HepG2 (cell line): ENCODE measurements around the gene GMFB. TPM values are rescaled to one million over a fixed set of nuclear protein-coding genes. Genes with fewer than 3 reads are reported as not detected.

Experiments used
- LCORL ChIP-seq, 2 experiments: fragments of 450-650 bp in 1 of 2; sonication (generic) in 1 of 2; formaldehyde crosslinking in 1 of 2; IDR thresholded peaks; 2 replicates each; pipeline versions ENCODE4 v1.5.0 to v1.6.1; 2017 to 2020; ENCODE audit warnings: antibody characterized with exemption in 1 of 2, missing genetic modification reagents in 1 of 2
- MAFF ChIP-seq: IDR thresholded peaks from 2 replicates; pipeline ENCODE4 v1.6.1; 2011; ENCODE audit warnings: low read depth, low read length, improper control_type of control experiment
- MAFG ChIP-seq: sonication (generic); formaldehyde crosslinking; IDR thresholded peaks from 2 replicates; pipeline ENCODE4 v1.5.1; 2020; ENCODE audit warnings: mild to moderate bottlenecking, missing genetic modification reagents
- NONO ChIP-seq, 2 experiments: fragments of 450-650 bp in 1 of 2; sonication (generic) in 1 of 2; formaldehyde crosslinking in 1 of 2; IDR thresholded peaks in 1 of 2; conservative IDR thresholded peaks in 1 of 2; 2 replicates each; pipeline versions ENCODE4 v1.6.1 to v1.8.0; 2017 to 2022; ENCODE audit warnings: mild to moderate bottlenecking in 1 of 2, missing genetic modification reagents in 1 of 2, moderate library complexity in 1 of 2
- NRL ChIP-seq: sonication (generic); formaldehyde crosslinking; IDR thresholded peaks from 2 replicates; pipeline ENCODE4 v1.5.0; 2020; ENCODE audit warnings: missing genetic modification reagents, mild to moderate bottlenecking, moderate library complexity, borderline replicate concordance
- RXRB ChIP-seq: IDR thresholded peaks from 2 replicates; pipeline ENCODE4 v1.6.1; 2016; ENCODE audit warnings: borderline replicate concordance, missing genetic modification reagents, missing compliant biosample characterization
- SMARCE1 ChIP-seq: fragments of 450-650 bp; IDR thresholded peaks from 2 replicates; pipeline ENCODE4 v1.6.1; 2017; ENCODE audit warnings: borderline replicate concordance
- TEAD3 ChIP-seq: optimal IDR thresholded peaks from 2 replicates; pipeline ENCODE3; 2016; ENCODE audit warnings: borderline replicate concordance
- ZFAT ChIP-seq: sonication (generic); formaldehyde crosslinking; conservative IDR thresholded peaks from 2 replicates; pipeline ENCODE4 v1.8.1; 2023; ENCODE audit warnings: missing genetic modification reagents, inconsistent platforms
- ZFP36 ChIP-seq: fragments of 150-350 bp; IDR thresholded peaks from 2 replicates; pipeline ENCODE4 v1.6.1; 2018; ENCODE audit warnings: borderline replicate concordance, low read length, low read depth; ENCODE audit not compliant: partially characterized antibody
- ZNF563 ChIP-seq: sonication (generic); formaldehyde crosslinking; IDR thresholded peaks from 2 replicates; pipeline ENCODE4 v1.8.0; 2022; ENCODE audit warnings: mild to moderate bottlenecking, moderate library complexity, missing genetic modification reagents
- ZNF720 ChIP-seq: sonication (generic); formaldehyde crosslinking; IDR thresholded peaks from 2 replicates; pipeline ENCODE4 v1.4.0; 2020; ENCODE audit warnings: missing genetic modification reagents
- ZNF776 ChIP-seq: sonication (generic); formaldehyde crosslinking; IDR thresholded peaks from 2 replicates; pipeline ENCODE4 v1.4.0; 2020; ENCODE audit warnings: mild to moderate bottlenecking, missing genetic modification reagents
- ZNF83 ChIP-seq: sonication (generic); formaldehyde crosslinking; IDR thresholded peaks from 2 replicates; pipeline ENCODE4 v1.4.0; 2020; ENCODE audit warnings: missing genetic modification reagents, mild to moderate bottlenecking, borderline replicate concordance
- ZNF841 ChIP-seq: sonication (generic); formaldehyde crosslinking; IDR thresholded peaks from 2 replicates; pipeline ENCODE4 v1.8.1; 2023; ENCODE audit warnings: missing genetic modification reagents, borderline replicate concordance
- polyA plus RNA-seq, 8 experiments: library from polyadenylated mRNA; depleted of rRNA in 3 of 8; stranded (reverse) in 7 of 8; unstranded in 1 of 8; fragments of >200 nt; fragmentation: Illumina TruSeq in 4 of 8; extraction: Trizol in 4 of 8; gene quantifications; 2 replicates each; pipeline versions ENCODE4 v1.2.1 to v1.2.3, GENCODE V29; 2011 to 2016; ENCODE audit warnings: low read depth in 4 of 8, missing spikeins in 1 of 8, mixed read lengths in 1 of 8; ENCODE audit not compliant: insufficient read depth in 1 of 8
- total RNA-seq, 5 experiments: library from RNA; depleted of rRNA; stranded (reverse); fragments of >200 nt; fragmentation: Illumina TruSeq; extraction: Trizol; gene quantifications; 2 replicates each; pipeline ENCODE4 v1.2.3, GENCODE V29; 2016; ENCODE audit warnings: low read depth in 1 of 5
- TF ChIP-seq, protein P1 (sequence below): sonication (generic); formaldehyde crosslinking; IDR thresholded peaks from 2 replicates; pipeline ENCODE4 v1.5.0; 2020; ENCODE audit warnings: mild to moderate bottlenecking, missing genetic modification reagents
- TF ChIP-seq, protein P2 (sequence below): sonication (generic); formaldehyde crosslinking; IDR thresholded peaks from 2 replicates; pipeline ENCODE4 v1.4.0; 2020; ENCODE audit warnings: mild to moderate bottlenecking, missing genetic modification reagents
- TF ChIP-seq, protein P3 (sequence below): sonication (generic); formaldehyde crosslinking; IDR thresholded peaks from 2 replicates; pipeline ENCODE4 v1.4.0; 2020; ENCODE audit warnings: missing genetic modification reagents
- TF ChIP-seq, protein P4 (sequence below): IDR thresholded peaks from 2 replicates; pipeline ENCODE4 v1.6.1; 2016; ENCODE audit warnings: missing biosample characterization, missing genetic modification reagents, low read depth
- TF ChIP-seq, protein P5 (sequence below): sonication (generic); formaldehyde crosslinking; conservative IDR thresholded peaks from 2 replicates; pipeline ENCODE4 v1.4.0; 2020; ENCODE audit warnings: missing genetic modification reagents

GMFB gene
- total and polyA plus RNA-seq, 2 of the 13 experiments (the other 11 are each of a cell fraction or from before 2014, with no cell fraction given), result 17.3 to 68.2 TPM

DNA sequence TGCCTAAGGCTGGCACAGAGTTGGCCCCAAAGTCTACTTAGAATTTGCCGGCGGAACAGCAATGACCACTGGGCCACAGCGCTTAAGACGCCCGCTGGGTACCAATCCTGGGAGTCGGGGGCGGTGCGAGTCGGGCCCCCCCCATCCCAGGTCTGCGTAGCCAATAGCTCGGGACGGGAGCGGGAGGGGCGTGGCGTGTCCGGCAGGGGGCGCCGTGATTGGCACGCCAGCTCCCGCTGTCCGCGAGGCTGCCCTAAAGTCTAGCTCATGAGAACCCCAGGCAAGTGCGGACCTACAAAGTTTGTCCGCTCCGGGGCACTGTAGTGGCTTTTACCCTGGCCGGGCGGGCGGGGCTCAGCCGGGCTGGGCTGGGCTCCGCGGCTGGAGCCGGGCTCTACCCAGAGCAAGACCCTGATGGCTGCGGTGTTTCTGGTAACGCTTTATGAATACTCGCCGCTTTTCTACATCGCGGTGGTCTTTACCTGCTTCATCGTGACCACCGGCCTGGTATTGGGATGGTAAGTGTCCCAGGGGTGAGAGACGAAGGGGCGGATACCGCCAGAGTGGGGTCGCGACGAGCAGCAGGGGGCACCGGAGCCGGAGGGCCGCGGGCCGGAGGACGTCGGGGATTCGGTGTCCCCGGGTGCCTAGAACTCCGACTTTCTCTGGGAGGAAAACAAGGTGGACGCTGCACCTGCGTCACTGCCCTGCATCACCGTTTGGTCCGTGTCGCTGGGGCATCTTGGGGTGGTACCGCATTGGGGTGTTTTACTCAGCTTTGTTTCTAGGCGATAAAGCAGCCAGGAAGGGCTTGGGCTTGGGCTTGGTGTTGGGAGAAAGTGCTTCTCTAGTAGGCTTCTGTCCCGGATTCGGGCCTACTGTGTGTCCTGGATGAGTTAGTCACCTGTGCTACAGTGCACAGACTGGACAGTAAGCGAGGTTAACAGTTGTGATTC, 21.0 kb upstream of the GMFB start, which contains the start of gene CGRRF1 (continued):
- TF ChIP-seq ZNF83 (CRISPR knock-in tag), result peak; percentile 89; the same call in 1 of the 2 replicates
- no peak for TF ChIP-seq ZFP36
- no peak for TF ChIP-seq MAFG (CRISPR knock-in tag)
- TF ChIP-seq, protein P1, sequence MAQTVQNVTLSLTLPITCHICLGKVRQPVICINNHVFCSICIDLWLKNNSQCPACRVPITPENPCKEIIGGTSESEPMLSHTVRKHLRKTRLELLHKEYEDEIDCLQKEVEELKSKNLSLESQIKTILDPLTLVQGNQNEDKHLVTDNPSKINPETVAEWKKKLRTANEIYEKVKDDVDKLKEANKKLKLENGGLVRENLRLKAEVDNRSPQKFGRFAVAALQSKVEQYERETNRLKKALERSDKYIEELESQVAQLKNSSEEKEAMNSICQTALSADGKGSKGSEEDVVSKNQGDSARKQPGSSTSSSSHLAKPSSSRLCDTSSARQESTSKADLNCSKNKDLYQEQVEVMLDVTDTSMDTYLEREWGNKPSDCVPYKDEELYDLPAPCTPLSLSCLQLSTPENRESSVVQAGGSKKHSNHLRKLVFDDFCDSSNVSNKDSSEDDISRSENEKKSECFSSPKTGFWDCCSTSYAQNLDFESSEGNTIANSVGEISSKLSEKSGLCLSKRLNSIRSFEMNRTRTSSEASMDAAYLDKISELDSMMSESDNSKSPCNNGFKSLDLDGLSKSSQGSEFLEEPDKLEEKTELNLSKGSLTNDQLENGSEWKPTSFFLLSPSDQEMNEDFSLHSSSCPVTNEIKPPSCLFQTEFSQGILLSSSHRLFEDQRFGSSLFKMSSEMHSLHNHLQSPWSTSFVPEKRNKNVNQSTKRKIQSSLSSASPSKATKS, result no peak
- TF ChIP-seq MAFF, result no peak
- TF ChIP-seq TEAD3 (CRISPR knock-in tag), result peak; percentile 22
- no peak for TF ChIP-seq ZFAT (CRISPR knock-in tag)
- TF ChIP-seq, protein P2, sequence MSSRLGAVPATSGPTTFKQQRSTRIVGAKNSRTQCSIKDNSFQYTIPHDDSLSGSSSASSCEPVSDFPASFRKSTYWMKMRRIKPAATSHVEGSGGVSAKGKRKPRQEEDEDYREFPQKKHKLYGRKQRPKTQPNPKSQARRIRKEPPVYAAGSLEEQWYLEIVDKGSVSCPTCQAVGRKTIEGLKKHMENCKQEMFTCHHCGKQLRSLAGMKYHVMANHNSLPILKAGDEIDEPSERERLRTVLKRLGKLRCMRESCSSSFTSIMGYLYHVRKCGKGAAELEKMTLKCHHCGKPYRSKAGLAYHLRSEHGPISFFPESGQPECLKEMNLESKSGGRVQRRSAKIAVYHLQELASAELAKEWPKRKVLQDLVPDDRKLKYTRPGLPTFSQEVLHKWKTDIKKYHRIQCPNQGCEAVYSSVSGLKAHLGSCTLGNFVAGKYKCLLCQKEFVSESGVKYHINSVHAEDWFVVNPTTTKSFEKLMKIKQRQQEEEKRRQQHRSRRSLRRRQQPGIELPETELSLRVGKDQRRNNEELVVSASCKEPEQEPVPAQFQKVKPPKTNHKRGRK, result no peak
- no peak for TF ChIP-seq LCORL (IDR thresholded peaks at IDR 0.05)
- TF ChIP-seq LCORL (CRISPR knock-in tag; IDR thresholded peaks at IDR 0.05), result peak; percentile 87
- TF ChIP-seq ZNF776, result no peak
- TF ChIP-seq, protein P3, sequence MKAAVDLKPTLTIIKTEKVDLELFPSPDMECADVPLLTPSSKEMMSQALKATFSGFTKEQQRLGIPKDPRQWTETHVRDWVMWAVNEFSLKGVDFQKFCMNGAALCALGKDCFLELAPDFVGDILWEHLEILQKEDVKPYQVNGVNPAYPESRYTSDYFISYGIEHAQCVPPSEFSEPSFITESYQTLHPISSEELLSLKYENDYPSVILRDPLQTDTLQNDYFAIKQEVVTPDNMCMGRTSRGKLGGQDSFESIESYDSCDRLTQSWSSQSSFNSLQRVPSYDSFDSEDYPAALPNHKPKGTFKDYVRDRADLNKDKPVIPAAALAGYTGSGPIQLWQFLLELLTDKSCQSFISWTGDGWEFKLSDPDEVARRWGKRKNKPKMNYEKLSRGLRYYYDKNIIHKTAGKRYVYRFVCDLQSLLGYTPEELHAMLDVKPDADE, result no peak
- no peak for TF ChIP-seq SMARCE1
- no peak for TF ChIP-seq NRL (CRISPR knock-in tag)
- no peak for TF ChIP-seq NONO (IDR thresholded peaks at IDR 0.05)
- TF ChIP-seq NONO (CRISPR knock-in tag; conservative IDR thresholded peaks at IDR 0.05), result peak; percentile 85
- TF ChIP-seq, protein P4, sequence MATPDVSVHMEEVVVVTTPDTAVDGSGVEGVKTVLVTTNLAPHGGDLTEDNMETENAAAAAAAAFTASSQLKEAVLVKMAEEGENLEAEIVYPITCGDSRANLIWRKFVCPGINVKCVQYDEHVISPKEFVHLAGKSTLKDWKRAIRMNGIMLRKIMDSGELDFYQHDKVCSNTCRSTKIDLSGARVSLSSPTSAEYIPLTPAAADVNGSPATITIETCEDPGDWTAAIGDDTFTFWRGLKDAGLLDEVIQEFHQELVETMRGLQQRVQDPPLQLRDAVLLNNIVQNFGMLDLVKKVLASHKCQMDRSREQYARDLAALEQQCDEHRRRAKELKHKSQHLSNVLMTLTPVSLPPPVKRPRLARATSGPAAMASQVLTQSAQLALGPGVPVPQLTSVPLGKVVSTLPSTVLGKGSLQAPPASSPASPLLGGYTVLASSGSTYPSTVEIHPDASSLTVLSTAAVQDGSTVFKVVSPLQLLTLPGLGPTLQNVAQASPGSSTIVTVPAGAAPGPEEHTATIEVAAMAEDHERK (CRISPR knock-in tag), result no peak
- TF ChIP-seq ZNF720 (CRISPR knock-in tag), result no peak
- TF ChIP-seq, protein P5, sequence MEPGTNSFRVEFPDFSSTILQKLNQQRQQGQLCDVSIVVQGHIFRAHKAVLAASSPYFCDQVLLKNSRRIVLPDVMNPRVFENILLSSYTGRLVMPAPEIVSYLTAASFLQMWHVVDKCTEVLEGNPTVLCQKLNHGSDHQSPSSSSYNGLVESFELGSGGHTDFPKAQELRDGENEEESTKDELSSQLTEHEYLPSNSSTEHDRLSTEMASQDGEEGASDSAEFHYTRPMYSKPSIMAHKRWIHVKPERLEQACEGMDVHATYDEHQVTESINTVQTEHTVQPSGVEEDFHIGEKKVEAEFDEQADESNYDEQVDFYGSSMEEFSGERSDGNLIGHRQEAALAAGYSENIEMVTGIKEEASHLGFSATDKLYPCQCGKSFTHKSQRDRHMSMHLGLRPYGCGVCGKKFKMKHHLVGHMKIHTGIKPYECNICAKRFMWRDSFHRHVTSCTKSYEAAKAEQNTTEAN (CRISPR knock-in tag), result peak; percentile 68
- peak; percentile 85; the same call in 1 of the 2 replicates for TF ChIP-seq RXRB (CRISPR knock-in tag)
- TF ChIP-seq ZNF841 (CRISPR knock-in tag), result no peak
- peak; percentile 85; the same call in 1 of the 2 replicates for TF ChIP-seq ZNF563
